ENCODE results near the gene SLC25A47. TPM values are rescaled to one million over a fixed set of nuclear protein-coding genes. Genes with fewer than 3 reads are reported as not detected.
A peak's percentile ranks its signal among the peaks of the same experiment; 100 is the strongest.

Gene SLC25A47
- total RNA-seq, 3 donors from 2014 or later: 0.16 TPM; not detected in 2

DNA sequence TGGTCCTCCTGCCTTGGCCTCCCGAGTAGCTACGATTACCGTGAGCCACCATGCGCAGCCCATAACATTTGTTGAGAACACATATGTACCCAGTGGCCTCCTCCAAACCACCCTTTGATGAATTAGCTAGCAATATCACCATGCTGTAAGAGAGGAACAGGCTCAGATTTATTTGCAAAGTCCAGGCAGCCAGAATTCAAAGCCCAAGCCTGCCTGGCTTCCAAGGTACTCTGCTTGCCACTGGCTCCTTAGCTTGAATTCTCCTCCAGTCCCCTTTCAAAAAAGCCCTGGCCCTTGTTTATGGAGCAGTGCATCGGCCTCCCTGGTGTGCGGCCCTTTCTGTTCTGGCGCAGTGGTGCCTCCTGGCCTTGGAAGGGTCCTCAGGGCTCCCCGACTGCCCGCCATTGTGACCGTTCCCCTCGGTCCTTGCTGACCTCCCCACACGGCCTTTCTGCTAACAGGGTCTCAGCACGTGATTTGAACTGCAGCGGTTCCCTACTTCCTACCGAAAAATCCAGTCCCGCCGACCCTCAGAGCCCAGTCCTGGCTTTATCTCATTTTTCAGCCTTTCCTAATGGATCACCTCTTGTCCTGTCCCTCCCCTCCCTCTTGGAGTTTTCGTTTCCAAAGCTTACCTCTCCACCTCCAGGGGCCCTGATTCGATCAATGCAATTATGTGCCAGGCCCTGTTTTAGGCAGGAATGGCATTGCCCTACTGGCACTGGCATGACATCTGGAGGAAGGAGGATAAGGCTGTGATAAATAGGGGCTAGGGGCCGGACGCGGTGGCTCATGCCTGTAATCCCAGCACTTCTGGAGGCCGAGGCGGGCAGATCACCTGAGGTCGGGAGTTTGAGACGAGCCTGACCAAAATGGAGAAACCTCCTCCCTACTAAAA, 38.9 kb upstream of the SLC25A47 start:
- Histone ChIP-seq H3K4me1 (peaks cover 3 to 5% of the 10 kb centered on the region in 2 donors), H3K27me3 (no peaks in the 10 kb centered on the region)
- TF ChIP-seq POLR2AphosphoS5 (IDR thresholded peaks at IDR 0.05): no peak
- no peak for TF ChIP-seq POLR2A (IDR thresholded peaks at IDR 0.05)
- TF ChIP-seq, protein P1, sequence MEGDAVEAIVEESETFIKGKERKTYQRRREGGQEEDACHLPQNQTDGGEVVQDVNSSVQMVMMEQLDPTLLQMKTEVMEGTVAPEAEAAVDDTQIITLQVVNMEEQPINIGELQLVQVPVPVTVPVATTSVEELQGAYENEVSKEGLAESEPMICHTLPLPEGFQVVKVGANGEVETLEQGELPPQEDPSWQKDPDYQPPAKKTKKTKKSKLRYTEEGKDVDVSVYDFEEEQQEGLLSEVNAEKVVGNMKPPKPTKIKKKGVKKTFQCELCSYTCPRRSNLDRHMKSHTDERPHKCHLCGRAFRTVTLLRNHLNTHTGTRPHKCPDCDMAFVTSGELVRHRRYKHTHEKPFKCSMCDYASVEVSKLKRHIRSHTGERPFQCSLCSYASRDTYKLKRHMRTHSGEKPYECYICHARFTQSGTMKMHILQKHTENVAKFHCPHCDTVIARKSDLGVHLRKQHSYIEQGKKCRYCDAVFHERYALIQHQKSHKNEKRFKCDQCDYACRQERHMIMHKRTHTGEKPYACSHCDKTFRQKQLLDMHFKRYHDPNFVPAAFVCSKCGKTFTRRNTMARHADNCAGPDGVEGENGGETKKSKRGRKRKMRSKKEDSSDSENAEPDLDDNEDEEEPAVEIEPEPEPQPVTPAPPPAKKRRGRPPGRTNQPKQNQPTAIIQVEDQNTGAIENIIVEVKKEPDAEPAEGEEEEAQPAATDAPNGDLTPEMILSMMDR (IDR thresholded peaks at IDR 0.05): no peak

DNA sequence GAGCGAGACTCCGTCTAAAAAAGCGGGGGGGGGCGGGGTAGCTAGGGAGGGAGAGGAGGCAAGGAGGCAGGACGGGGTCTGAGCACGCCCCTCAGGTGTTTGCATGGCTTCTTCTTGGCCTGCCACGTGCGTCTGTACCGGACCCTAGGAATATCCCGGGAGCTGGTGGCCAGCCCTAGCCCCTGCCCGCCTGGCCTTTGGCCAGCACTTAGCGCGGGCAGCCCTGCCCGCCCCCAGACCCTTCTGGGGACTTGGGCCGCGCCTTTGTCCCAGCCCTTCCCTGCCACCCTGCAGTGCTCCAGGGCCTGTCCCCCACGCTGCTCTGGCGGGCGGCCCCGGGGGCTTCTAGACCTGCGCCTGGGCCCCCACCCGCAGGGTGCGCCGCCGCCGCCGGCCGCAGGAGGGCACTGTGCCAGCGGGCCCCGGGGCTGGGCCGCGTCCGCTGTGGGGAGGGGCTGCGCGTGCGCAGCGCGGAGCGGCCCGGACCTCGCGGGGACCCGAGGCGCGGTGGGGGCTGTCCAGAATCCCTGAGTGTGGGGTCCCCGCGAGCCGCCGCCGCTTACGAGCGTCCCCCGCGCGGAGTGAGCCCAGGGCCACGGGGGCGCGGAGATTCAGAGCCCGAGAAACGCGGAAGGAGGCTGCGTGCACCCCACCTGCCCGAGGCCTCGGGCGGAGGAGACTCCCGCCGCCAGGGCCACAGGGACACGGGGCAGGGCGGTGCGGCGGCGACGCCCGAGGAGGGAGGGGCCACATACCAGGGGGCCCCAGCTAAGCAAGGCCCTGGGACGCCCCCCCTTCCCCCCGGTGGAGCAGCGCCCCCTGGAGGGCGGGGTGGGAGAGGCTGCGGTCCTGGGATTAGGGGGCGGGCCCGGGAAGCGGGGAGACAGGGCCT, 37.9 kb upstream of the SLC25A47 start:
- DNase-seq (ENCODE audit: low spot score in 2 of 2): peak in 1 of 2 donors; percentile 63
- H3K9me3 ChIP-seq: no peaks in the 10 kb centered on the region
- H3K36me3 ChIP-seq: no peaks in the 10 kb centered on the region
- no peaks in the 10 kb centered on the region for H3K27me3 ChIP-seq
- intact Hi-C loops (cut with DNase I; ENCODE audit: low total_unique reads): no loop called here
- TF ChIP-seq POLR2A (IDR thresholded peaks at IDR 0.05) (no peak), POLR2AphosphoS5 (IDR thresholded peaks at IDR 0.05) (peak in 1 of 3 donors; percentile 15)
- TF ChIP-seq, protein P1 (IDR thresholded peaks at IDR 0.05): peak; percentile 56 to 75 (median 68)
- peak overlapping the region; percentile 91 to 93 for H3K27ac ChIP-seq
- peaks cover 0 to 3% of the 10 kb centered on the region in 2 donors for H3K4me1 ChIP-seq
- H3K4me3 ChIP-seq: peak overlapping the region; percentile 71 to 83 (median 81)

More for the DNA sequence above, 38.9 kb upstream of the SLC25A47 start:
- Histone ChIP-seq H3K36me3 (no peaks in the 10 kb centered on the region), H3K9me3 (no peaks in the 10 kb centered on the region), H3K27ac (peak overlapping the region; percentile 91 to 93), H3K4me3 (peak overlapping the region; percentile 71 to 83 (median 81))
- DNase-seq (ENCODE audit: low spot score in 2 of 2): peak in 1 of 2 donors; percentile 36
- intact Hi-C loops (cut with DNase I; ENCODE audit: low total_unique reads): no loop called here

DNA sequence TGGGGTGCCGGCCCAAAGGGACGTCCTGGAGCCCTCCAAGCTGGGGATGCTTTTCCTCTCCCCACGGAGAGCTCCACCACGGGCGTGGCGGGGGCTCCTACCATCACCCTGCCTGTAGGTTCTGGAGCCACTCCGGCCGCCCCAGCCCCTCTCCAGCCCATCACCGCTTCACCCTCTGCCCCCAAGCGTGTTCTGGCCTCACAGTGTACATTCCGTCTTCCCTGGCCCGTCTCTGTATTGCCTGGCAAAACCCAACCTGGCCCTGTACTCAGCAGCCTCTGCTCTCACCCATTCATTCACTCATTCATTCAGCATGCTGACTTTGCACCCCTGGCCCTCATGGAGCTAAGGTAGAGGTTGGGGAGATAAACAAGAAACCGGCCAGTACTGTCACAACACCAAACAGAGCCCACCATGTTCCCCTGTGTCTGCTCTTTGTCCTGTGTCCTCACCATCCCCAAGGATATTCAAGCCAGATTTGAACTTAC, 37.2 kb upstream of the SLC25A47 start:
- intact Hi-C loops (cut with DNase I; ENCODE audit: low total_unique reads): no loop called here
- Histone ChIP-seq H3K36me3 (no peaks in the 10 kb centered on the region), H3K9me3 (no peaks in the 10 kb centered on the region), H3K27ac (peak overlapping the region; percentile 91 to 93), H3K4me1 (peaks cover 0 to 3% of the 10 kb centered on the region in 2 donors), H3K27me3 (no peaks in the 10 kb centered on the region), H3K4me3 (peak overlapping the region; percentile 71 to 83 (median 81))
- no peak for DNase-seq (ENCODE audit: low spot score in 2 of 2)
- no peak for TF ChIP-seq POLR2A (IDR thresholded peaks at IDR 0.05)
- TF ChIP-seq, protein P1 (IDR thresholded peaks at IDR 0.05): no peak

DNA sequence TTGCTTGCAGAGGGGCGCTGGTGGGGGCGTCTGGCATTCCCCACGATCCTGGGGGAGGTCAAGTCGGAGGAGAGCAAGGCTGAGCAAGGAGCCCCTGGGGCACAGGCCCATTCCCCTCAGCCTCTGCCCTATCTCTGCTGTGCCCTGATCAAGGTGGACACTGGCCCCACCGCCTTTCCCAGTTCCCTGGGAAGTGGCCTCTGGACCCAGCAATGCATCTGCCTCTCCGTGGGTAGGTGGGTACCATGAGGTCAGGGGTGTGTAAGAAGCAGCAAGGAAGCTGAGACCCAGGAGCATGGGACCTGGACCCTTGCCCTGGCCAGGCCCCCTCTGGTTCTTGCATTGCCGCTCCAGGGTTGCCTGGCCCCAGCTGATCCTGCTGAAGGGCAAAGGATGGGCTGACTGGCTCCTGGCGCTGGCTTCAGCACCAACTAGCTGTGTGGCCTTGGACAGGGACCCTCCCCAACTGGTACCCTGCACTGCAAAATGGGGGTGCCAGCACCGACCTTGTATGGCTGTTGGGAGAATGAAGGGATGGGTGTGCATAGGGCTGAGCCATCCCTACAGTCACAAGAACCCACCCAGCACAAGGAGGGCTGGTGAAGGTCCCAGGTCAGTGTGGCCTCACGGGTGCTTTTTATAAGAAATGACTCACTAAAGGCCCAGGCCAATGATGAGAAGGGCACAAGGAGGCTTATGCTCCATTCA, 36.5 kb upstream of the SLC25A47 start:
- peak in 1 of 2 donors; percentile 28 for DNase-seq (ENCODE audit: low spot score in 2 of 2)
- intact Hi-C loops (cut with DNase I; ENCODE audit: low total_unique reads): no loop called here
- Histone ChIP-seq H3K4me3 (no peak overlapping the region), H3K27me3 (no peaks in the 10 kb centered on the region), H3K4me1 (peaks cover 0 to 3% of the 10 kb centered on the region in 2 donors), H3K36me3 (no peaks in the 10 kb centered on the region), H3K9me3 (no peaks in the 10 kb centered on the region), H3K27ac (no peak overlapping the region)
- TF ChIP-seq POLR2AphosphoS5 (IDR thresholded peaks at IDR 0.05) (no peak), POLR2A (IDR thresholded peaks at IDR 0.05) (no peak)
- TF ChIP-seq, protein P1 (IDR thresholded peaks at IDR 0.05): no peak

Measured in breast epithelium (tissue), 4 donors.